ENCODE results near the gene TNFSF12.
"Not testable (repeated sequence)": the region's sequence is repeated elsewhere in the genome, so short reads cannot be mapped to it uniquely, and the experiment has no call there.

Gene TNFSF12

GRCh38 chr17:7588553-7589203 lies 39.8 kb downstream of the TNFSF12 start:
- no peak for DNase-seq

- DNase-seq: peak; percentile 93
Observed at GRCh38 chr17:7589204-7589868, 40.5 kb downstream of the TNFSF12 start.

GRCh38 chr17:7589891-7590691 lies 41.2 kb downstream of the TNFSF12 start, which contains the start of gene SOX15:
TSS of gene SOX15 (minus strand) at chr17:7590094. CDS start at chr17:7589676, 418 bp downstream.
- DNase-seq: no peak

DNA sequence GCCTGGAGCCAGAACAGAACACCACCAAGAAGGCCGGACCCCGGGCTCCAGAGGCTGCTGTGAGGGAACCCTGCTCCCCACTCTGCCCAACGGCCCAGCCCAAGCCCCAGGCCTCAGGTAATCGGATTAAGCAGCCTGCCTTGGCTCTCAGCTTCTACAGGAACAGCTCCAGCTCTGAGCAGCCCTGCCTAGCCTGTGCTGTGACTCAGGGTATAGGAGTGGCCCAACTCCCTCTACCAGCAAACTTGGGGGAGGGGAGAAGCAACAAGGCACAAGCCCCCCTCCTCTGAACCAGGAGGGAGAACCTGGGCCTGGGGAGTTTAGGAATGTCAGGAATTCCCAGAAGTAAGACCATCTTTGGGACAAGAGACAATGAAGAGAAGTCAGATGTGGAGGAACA lies 41.9 kb downstream of the TNFSF12 start:
- DNase-seq: no peak

- DNase-seq: no peak
Observed at GRCh38 chr17:7591596-7591995, 42.7 kb downstream of the TNFSF12 start.

DNA sequence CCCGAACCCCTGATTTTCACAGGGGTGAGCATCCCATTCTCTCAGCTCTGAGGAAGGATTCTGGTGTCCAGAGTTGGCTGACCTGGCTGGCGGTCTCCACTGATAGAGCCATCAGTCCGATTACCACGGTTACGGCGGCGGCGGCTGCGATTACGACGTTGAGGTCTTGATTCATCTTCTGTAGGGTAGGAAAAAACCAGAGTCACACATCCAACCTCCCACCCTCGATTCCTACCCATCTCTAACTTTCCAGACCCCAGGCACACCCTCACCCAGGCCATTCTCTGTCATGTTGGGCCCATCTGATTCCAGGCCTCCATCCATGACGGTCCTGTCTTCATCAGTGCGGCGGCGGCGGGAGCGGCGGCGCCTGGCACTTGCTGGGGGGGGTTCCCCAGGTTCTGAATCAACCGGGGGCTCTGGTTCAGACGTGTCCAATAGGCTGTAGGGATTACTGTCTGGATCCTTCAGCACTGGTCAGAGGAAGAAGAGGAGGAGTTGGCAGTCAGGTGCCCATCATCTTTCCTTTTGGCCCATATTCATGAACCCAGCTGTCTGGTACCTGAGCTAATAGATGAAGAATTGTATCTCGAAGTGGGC lies 43.7 kb downstream of the TNFSF12 start:
- no peak for DNase-seq

- no peak for DNase-seq
Observed at GRCh38 chr17:7593296-7593695, 44.4 kb downstream of the TNFSF12 start.

DNA sequence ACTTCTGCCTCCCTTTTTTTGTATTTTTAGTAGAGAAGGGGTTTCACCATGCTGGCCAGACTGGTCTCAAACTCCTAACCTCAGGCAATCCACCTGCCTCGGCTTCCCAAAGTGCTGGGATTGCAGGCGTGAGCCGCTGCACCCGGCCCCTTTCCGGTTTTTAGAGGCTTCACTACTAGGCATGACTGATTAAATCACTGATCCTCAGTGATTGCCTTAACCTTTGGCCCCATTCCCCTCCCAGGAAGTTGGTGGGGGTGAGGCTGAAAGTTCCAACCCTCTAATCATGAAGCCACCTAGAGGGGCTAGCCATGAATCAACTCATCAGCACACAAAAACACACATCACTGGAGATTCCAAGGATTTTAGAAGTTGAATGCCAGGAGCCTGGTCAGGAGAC lies 48.7 kb downstream of the TNFSF12 start:
- DNase-seq: not testable (repeated sequence)

DNA sequence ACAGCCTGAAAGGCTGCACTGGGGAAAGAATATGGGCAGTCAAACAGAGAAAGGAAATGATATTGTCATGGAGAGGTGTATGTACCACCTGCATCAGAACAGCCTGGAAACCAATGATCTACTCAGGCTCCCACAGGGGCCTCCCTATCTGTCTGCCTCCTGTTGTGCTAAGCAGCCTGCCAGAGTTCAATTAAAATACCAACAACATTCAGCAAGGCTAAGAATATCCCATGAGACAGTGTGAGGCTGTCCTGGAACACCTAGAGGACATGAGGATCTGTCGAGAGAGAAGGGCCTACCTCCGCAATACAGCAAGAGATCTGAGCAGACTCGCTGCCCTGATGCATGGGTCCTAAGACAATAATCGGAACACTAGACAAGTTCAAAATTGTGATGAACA lies 57.4 kb downstream of the TNFSF12 start:
- no peak for DNase-seq

Data from retina (tissue), 1 donor.